Fibroblast of the aortic adventitia (primary cell): ENCODE measurements around the gene HNRNPAB. TPM values are rescaled to one million over a fixed set of nuclear protein-coding genes. Genes with fewer than 3 reads are reported as not detected.

Experiments
- DNase-seq: peaks from one replicate; pipeline ENCODE4 v3.0.0-alpha.2; 2010; ENCODE audit warnings: low read depth
- H3K4me3 ChIP-seq: 2 replicates; pipeline ENCODE4 v1.5.1; 2011; ENCODE audit warnings: low read depth, mild to moderate bottlenecking, control low read depth, low read length, moderate library complexity
- CTCF ChIP-seq: IDR thresholded peaks from 2 replicates; pipeline ENCODE4 v1.5.1; 2011; ENCODE audit warnings: mild to moderate bottlenecking, low read length, control low read depth, inconsistent platforms; ENCODE audit not compliant: insufficient read depth
- total RNA-seq: library from RNA; depleted of rRNA; stranded (reverse); fragments of >200 nt; gene quantifications from 2 replicates; pipeline ENCODE4 v1.2.3, GENCODE V29; 2012; ENCODE audit warnings: low replicate concordance

The HNRNPAB gene
- total RNA-seq, 1 donor, result 106 TPM

GRCh38 chr5:178211095-178212048 is 7.0 kb downstream of the HNRNPAB start:
- no peak for DNase-seq
- H3K4me3 ChIP-seq, result no peak overlapping the region
- no peak for TF ChIP-seq CTCF

GRCh38 chr5:178212241-178213002 is 8.1 kb downstream of the HNRNPAB start:
- DNase-seq, result no peak
- no peak for TF ChIP-seq CTCF
- no peak overlapping the region for H3K4me3 ChIP-seq

- TF ChIP-seq CTCF, result no peak
- no peak overlapping the region for H3K4me3 ChIP-seq
- DNase-seq, result no peak
Measured at GRCh38 chr5:178213003-178213461, 8.7 kb downstream of the HNRNPAB start.

- no peak for DNase-seq
- no peak for TF ChIP-seq CTCF
- no peak overlapping the region for H3K4me3 ChIP-seq
Measured at GRCh38 chr5:178213748-178214151, 9.4 kb downstream of the HNRNPAB start.

GRCh38 chr5:178214160-178214803 is 9.9 kb downstream of the HNRNPAB start:
- no peak for TF ChIP-seq CTCF
- no peak overlapping the region for H3K4me3 ChIP-seq
- no peak for DNase-seq

GRCh38 chr5:178215280-178216002 is 11.1 kb downstream of the HNRNPAB start:
- no peak for DNase-seq
- H3K4me3 ChIP-seq, result no peak overlapping the region
- no peak for TF ChIP-seq CTCF
